ENCODE data around the gene GALNT6. TPM values are rescaled to one million over a fixed set of nuclear protein-coding genes. Genes with fewer than 3 reads are reported as not detected.

GALNT6 gene
- total RNA-seq, 1 experiment from 2014 or later, result 9.8 TPM

DNA sequence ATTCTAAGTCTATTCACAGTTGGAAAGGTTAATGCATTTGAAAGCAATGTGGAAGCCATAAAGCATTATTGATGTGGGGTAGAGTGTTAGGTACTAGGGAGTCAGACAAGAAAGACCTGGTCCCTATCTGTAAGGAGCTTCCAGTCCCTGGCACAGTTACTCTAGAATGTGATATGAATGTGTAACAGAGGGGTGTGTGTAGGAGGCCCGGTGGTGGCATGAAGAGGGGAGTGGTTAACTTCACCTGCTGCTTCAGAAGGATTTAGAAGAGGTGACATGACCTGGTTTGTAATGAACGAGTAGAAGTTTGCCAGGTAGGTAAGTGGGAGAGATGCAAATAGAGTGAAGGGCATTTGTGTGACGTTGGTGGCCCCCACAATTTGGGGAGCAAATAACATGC, 15.1 kb upstream of the GALNT6 start:
- Histone ChIP-seq H3K23ac (ENCODE audit: insufficient read length, low read depth, low read length) (no peak overlapping the region), H4K91ac (ENCODE audit: insufficient read length, low read depth, low read length) (no peak overlapping the region), H4K20me1 (ENCODE audit: control insufficient read depth, insufficient read depth, insufficient read length) (no peaks in the 10 kb centered on the region), H4K5ac (ENCODE audit: insufficient read length, low read depth, low read length) (no peak overlapping the region), H2BK5ac (ENCODE audit: insufficient read length, low read length) (no peak overlapping the region), H4K8ac (replicated peaks; ENCODE audit: insufficient read length, low read depth, low read length) (no peak overlapping the region), H2BK12ac (ENCODE audit: insufficient read length, low read depth, low read length) (no peak overlapping the region), H3K14ac (ENCODE audit: insufficient read depth, low read length) (no peak overlapping the region), H2AFZ (ENCODE audit: low read length) (no peak overlapping the region), H3K4me2 (ENCODE audit: insufficient read depth, insufficient read length, low read length) (no peak overlapping the region), H3K79me1 (ENCODE audit: insufficient read depth, low read depth, low read length, poor library complexity, severe bottlenecking) (no peaks in the 10 kb centered on the region), H3K23me2 (ENCODE audit: insufficient read length, low read depth, low read length, poor library complexity, severe bottlenecking) (no peaks in the 10 kb centered on the region), H3K9ac (ENCODE audit: extremely low read depth, insufficient read length, low read length) (no peak overlapping the region), H3K79me2 (ENCODE audit: insufficient read depth, low read length) (no peaks in the 10 kb centered on the region), H3T11ph (ENCODE audit: low read length) (no peak overlapping the region), H3K9me3 (ENCODE audit: control insufficient read depth, low read depth, low read length) (no peaks in the 10 kb centered on the region), H3K27ac (ENCODE audit: insufficient read length, low read depth, low read length) (no peak overlapping the region), H3K56ac (ENCODE audit: insufficient read length, low read depth, low read length) (no peak overlapping the region), H3K27me3 (ENCODE audit: insufficient read depth, low read length) (no peaks in the 10 kb centered on the region), H3K4ac (ENCODE audit: low read depth, low read length) (no peak overlapping the region), H2BK20ac (ENCODE audit: low read depth, low read length, poor library complexity, severe bottlenecking) (no peak overlapping the region), H2AK5ac (ENCODE audit: insufficient read length, low read length) (no peak overlapping the region), H2BK120ac (ENCODE audit: low read depth, low read length, poor library complexity, severe bottlenecking) (no peak overlapping the region), H3K18ac (ENCODE audit: insufficient read length, low read depth, low read length) (no peak overlapping the region), H3K4me1 (ENCODE audit: insufficient read depth, low read length) (no peaks in the 10 kb centered on the region), H2BK15ac (ENCODE audit: low read depth, low read length) (no peak overlapping the region)
- Mint-ChIP-seq H3K4me1 (peaks cover 9 to 17% of the 10 kb centered on the region in 2 experiments), H3K27ac (no peak overlapping the region), H3K27me3 (ENCODE audit: low read depth) (no peaks in the 10 kb centered on the region), H3K36me3 (ENCODE audit: insufficient read depth in 1 of 3, low read depth in 3 of 3) (no peaks in the 10 kb centered on the region), H3K9me3 (no peaks in the 10 kb centered on the region), H3K4me3 (no peak overlapping the region)
- DNase-seq, result no peak
- no CpG with 5 or more reads among the region's 3 CpGs for WGBS (ENCODE audit: extremely low coverage, insufficient read length, low lambda C conversion rate)
- TF ChIP-seq, protein P1, sequence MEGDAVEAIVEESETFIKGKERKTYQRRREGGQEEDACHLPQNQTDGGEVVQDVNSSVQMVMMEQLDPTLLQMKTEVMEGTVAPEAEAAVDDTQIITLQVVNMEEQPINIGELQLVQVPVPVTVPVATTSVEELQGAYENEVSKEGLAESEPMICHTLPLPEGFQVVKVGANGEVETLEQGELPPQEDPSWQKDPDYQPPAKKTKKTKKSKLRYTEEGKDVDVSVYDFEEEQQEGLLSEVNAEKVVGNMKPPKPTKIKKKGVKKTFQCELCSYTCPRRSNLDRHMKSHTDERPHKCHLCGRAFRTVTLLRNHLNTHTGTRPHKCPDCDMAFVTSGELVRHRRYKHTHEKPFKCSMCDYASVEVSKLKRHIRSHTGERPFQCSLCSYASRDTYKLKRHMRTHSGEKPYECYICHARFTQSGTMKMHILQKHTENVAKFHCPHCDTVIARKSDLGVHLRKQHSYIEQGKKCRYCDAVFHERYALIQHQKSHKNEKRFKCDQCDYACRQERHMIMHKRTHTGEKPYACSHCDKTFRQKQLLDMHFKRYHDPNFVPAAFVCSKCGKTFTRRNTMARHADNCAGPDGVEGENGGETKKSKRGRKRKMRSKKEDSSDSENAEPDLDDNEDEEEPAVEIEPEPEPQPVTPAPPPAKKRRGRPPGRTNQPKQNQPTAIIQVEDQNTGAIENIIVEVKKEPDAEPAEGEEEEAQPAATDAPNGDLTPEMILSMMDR (conservative IDR thresholded peaks at IDR 0.05), result no peak

All from H9 (cell line).